NCI-H1436 treated with DMSO at 0.1 percent for 48 hours (cell line): ENCODE results near the gene RIN2.
A peak's percentile ranks its signal among the peaks of the same experiment; 100 is the strongest.
"Not testable (repeated sequence)": the region's sequence is repeated elsewhere in the genome, so short reads cannot be mapped to it uniquely, and the experiment has no call there.

ENCODE experiments used
- DNase-seq: peaks from one replicate; lab custom pipeline; 2025; lab: John Stamatoyannopoulos, UW

The RIN2 gene

DNA sequence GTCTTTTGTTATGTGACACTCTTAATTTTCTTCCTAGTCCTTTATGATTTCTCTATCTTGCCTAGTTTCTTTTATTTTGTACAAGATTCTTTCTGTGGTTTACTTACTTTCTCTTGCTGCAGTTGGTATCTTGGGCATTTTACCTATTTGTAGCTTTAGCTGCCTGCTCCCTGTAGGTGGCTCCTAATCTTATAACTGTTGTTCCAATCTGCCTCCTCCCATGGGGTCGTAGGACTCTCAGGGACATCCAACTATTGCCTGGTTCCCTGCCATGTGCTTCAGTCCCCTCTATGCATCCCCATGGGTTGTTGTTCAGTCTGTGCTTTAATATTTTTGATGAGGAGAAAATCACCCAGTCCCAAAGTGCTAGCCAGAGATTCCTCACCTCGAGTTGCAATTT is 31.4 kb downstream of the RIN2 start:
- DNase-seq = no peak

DNA sequence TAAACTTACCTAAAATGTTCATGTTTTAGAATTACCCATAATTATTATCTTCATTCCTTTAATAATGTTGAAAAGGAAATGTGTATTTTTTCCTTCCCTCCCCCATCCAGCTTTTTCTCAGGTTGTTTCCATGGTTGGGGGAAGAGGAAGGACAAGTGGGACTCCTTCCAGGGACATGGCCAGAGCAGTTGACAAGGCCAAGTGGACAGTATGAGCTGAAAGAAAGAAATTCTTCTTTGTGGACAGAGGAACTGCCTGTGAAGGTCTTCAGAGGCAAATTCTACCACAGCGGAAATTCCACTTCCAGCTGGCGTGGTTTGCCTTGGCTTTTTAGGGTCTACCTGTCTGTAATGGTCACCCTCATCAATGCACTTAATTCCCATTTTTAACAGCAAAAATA is 33.8 kb downstream of the RIN2 start:
- DNase-seq = no peak

DNA sequence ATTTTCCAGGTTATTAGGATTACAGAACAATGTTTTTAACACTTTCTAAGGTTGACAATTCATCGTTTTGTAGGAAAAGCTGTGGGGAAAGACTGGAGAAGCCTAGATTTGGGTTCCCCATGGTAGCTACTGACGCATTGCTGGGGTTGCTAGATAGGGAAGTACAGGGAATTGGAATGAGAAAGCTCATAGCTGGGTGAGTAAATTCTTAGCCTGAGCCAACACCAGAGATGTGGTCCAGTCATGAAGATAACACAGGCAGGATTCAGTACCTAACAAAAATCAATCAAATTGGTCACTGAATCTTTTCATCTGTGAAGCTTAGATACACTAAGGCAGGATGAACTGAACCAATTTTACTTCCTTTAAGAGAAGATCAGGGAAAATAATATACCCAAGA is 35.7 kb downstream of the RIN2 start:
- DNase-seq = no peak

DNA sequence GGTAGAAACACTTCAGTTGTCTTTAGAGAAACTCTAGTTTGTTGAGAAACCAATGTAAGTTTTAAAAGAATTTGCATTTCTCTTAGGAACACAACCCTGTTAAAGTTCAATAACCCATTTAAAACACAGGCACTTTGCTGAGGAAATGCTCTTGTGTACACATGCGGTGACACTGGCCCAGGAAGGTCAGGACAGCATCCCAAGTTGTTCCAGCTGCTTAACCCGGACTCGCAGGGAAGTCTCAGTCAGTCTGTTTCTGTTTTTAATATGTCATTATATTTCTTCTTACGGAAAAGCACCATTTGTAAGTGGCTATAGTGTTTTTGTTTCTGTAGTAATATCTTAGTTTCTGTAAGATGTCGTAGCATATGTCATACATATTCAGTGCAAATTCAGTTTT is 36.9 kb downstream of the RIN2 start:
- DNase-seq = no peak

DNA sequence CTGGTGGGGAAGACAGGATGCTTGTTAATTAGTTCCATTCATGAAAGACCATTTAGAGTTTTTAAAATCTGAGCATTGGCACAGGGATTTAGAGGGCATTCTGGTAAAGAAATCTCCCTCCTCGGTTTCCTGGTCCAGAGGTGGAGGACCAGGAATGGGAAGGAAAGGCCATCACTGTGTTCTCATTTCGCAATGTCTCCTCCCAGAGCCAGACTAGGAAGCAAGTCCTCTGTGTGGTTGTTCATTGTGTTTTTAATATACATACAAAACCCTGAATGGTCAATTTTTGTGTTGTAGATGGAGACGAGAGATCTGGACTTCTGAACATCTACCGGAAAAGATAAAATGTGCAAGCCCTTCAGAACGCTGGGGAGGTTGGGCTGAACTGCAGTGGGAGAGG is 41.3 kb downstream of the RIN2 start:
- no peak for DNase-seq

DNA sequence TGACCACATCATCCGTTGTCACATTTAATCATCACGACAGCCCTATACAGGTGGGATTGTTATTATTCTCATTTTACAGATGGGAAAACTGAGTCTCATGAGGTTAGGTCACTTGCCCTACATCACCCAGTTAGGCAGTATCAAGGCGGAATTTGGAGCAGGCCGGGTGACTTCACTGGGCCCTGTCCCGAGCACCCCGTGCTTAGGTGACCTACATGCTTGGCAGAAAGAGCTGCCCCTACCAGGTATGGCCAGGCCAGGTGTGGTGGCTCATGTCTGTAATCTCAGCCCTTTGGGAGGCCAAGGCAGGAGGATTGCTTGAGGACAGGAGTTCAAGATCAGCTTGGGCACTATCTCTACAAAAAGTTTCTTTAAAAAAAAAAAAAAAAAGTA is 44.0 kb downstream of the RIN2 start:
- no peak for DNase-seq

DNA sequence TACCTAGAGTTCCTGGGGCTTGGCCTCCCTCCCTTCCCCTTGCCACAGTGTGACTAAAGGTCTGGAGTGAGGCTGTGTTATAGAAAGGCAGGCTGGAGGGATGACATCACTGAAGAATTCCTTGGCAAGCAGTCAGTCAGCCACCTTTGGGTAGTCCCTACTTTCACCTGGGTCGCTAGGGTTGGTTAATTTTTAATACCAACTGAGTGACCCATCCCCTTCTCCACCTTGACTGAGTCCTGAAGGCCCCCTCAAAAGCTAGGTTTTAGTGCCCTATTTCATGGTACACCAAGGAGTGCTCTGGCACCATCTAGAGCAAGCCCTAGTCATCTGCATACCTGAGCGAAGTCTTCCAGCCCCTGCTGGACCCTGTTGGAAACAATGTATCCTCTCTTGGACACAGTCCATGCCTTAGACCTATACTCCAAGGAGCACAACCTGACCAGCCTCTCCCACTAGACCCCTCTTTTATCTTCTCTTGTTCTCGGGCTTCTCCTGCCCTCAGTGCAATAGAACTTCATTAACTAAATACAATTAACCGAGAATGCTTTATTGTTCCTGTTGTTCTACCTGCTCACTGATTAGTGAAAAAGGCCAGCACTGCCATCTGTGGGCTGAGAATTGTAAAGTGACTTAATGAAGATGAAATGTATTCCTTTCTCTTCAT is 44.6 kb downstream of the RIN2 start:
- DNase-seq = no peak

DNA sequence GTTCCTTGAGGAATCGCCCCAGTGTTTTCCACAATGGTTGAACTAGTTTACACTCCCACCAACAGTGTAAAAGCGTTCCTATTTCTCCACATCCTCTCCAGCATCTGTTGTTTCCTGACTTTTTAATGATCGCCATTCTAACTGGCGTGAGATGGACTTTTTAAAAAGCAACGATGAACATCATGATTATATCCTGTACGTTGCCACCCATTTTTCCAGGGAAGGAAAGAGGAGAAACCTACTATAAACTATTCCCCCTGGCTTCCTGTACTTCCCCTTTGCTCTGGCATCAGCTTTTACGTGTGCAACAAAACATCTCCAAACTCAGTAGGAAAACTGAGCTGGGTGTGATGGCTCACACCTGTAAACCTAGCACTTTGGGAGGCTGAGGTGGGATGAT is 48.2 kb downstream of the RIN2 start:
- not testable (repeated sequence) for DNase-seq

DNA sequence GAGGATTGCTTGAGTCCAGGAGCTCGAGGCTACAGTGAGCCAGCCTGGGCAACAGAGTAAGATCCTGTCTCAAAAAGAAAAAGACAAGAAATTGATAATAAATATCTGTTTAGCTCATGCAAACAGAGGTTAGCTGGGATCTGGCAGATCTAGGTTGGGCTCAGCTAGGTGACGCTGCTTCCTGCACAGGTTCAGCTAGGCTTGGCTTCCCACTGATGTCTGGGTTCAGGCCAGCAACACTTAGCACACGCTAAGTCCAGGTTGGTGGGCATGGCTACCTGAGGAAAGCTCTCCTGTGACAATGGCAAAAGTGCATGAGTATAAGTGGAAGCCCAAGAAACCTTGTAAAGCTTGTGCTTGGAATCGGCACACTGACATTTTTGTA is 48.7 kb downstream of the RIN2 start:
- no peak for DNase-seq

DNA sequence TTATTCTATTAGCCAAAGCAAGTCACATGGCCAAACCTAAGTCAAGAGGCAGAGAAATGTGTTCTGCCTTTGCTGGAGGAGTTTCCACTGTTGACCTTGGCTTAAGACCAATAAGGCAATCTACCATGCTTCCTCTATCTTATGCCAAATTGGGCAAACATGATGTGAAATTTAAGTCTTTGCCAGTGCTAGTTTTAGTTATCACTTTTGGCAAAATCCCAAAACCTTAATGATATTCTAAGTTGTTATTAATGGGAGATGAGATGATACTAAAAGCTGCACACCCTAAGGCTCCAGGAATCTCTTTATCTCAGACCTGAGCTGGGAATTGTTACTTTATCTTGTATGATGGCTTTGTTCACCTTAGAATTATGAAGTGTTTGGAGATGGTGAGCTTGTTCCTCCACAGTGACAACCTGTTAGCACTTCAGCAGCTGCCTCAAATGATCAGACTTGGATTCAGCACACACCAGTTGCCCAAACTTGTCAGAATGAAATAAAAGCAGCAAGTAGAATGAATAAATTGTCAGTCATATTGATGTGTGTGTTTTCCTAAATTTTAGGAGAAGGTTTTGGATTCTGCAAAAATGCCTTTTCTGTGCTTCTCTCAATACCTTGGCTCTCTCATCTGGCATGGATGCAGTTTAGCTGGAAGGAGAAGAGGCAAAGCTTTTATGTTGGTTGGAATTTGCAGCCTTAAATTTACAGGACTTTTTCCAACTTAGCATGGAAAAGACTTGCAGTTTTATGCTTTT is 49.3 kb downstream of the RIN2 start:
- DNase-seq = peak; percentile 33
